Measurements from ENCODE around the gene DOCK4. TPM values are rescaled to one million over a fixed set of nuclear protein-coding genes. Genes with fewer than 3 reads are reported as not detected.
A peak's percentile ranks its signal among the peaks of the same experiment; 100 is the strongest.

Gene DOCK4
- total RNA-seq, 1 donor from 2014 or later: 32.2 TPM

- no peaks in the 10 kb centered on the region for H3K27me3 ChIP-seq (ENCODE audit: insufficient read depth, low read length)
- no peak for FAIRE-seq
These were observed 100.3 kb downstream of the DOCK4 start for GRCh38 chr7:112105584-112106530.

GRCh38 chr7:112104120-112104519 lies 102.1 kb downstream of the DOCK4 start:
- no peak for FAIRE-seq
- Mint-ChIP-seq H3K4me3 (ENCODE audit: unreplicated experiment) (no peak overlapping the region), H3K36me3 (ENCODE audit: low read depth, unreplicated experiment) (peaks cover 3% of the 10 kb centered on the region), H3K27me3 (ENCODE audit: low read depth, unreplicated experiment) (no peaks in the 10 kb centered on the region), H3K27ac (ENCODE audit: unreplicated experiment) (no peak overlapping the region), H3K9me3 (ENCODE audit: unreplicated experiment) (no peaks in the 10 kb centered on the region), H3K4me1 (ENCODE audit: low read depth, unreplicated experiment) (peaks cover 29% of the 10 kb centered on the region)
- Histone ChIP-seq H3K79me2 (ENCODE audit: insufficient read depth, low read length) (peaks cover 3% of the 10 kb centered on the region), H3K9me3 (ENCODE audit: insufficient read depth, low read depth, low read length) (no peaks in the 10 kb centered on the region), H3K4me1 (ENCODE audit: insufficient read depth, low read length) (no peaks in the 10 kb centered on the region), H3K4me2 (ENCODE audit: low read length) (no peak overlapping the region), H3K9ac (ENCODE audit: low read length) (no peak overlapping the region), H4K20me1 (ENCODE audit: insufficient read depth, low read length) (no peaks in the 10 kb centered on the region), H3K27me3 (ENCODE audit: insufficient read depth, low read length) (no peaks in the 10 kb centered on the region), H3K4me3 (ENCODE audit: insufficient read depth, low read depth, low read length) (no peak overlapping the region), H2AFZ (ENCODE audit: low read depth, low read length) (no peak overlapping the region), H3K36me3 (ENCODE audit: insufficient read depth, low read length) (no peaks in the 10 kb centered on the region), H3K27ac (ENCODE audit: low read depth, low read length) (no peak overlapping the region)
- TF ChIP-seq CTCF (IDR thresholded peaks at IDR 0.05; ENCODE audit: insufficient read depth, low read depth, low read length) (no peak), EZH2 (IDR thresholded peaks at IDR 0.05; ENCODE audit: insufficient read depth, low read length) (no peak)
- no peak for DNase-seq (ENCODE audit: low read depth)

More at GRCh38 chr7:112105584-112106530, 100.3 kb downstream of the DOCK4 start:
- Mint-ChIP-seq H3K4me3 (ENCODE audit: unreplicated experiment) (no peak overlapping the region), H3K27me3 (ENCODE audit: low read depth, unreplicated experiment) (no peaks in the 10 kb centered on the region), H3K36me3 (ENCODE audit: low read depth, unreplicated experiment) (peaks cover 3% of the 10 kb centered on the region), H3K9me3 (ENCODE audit: unreplicated experiment) (no peaks in the 10 kb centered on the region), H3K4me1 (ENCODE audit: low read depth, unreplicated experiment) (peaks cover 29% of the 10 kb centered on the region), H3K27ac (ENCODE audit: unreplicated experiment) (no peak overlapping the region)
- H4K20me1 ChIP-seq (ENCODE audit: insufficient read depth, low read length): no peaks in the 10 kb centered on the region
- H3K4me2 ChIP-seq (ENCODE audit: low read length): no peak overlapping the region
- H3K36me3 ChIP-seq (ENCODE audit: insufficient read depth, low read length): no peaks in the 10 kb centered on the region
- H3K27ac ChIP-seq (ENCODE audit: low read depth, low read length): no peak overlapping the region
- no peaks in the 10 kb centered on the region for H3K4me1 ChIP-seq (ENCODE audit: insufficient read depth, low read length)
- H3K9ac ChIP-seq (ENCODE audit: low read length): no peak overlapping the region
- H3K9me3 ChIP-seq (ENCODE audit: insufficient read depth, low read depth, low read length): no peaks in the 10 kb centered on the region
- H3K79me2 ChIP-seq (ENCODE audit: insufficient read depth, low read length): peaks cover 3% of the 10 kb centered on the region
- no peak overlapping the region for H2AFZ ChIP-seq (ENCODE audit: low read depth, low read length)
- TF ChIP-seq CTCF (IDR thresholded peaks at IDR 0.05; ENCODE audit: insufficient read depth, low read depth, low read length): no peak
- no peak for TF ChIP-seq EZH2 (IDR thresholded peaks at IDR 0.05; ENCODE audit: insufficient read depth, low read length)
- DNase-seq (ENCODE audit: low read depth): no peak
- H3K4me3 ChIP-seq (ENCODE audit: insufficient read depth, low read depth, low read length): no peak overlapping the region

GRCh38 chr7:112103246-112103645 lies 103.0 kb downstream of the DOCK4 start:
- Histone ChIP-seq H3K9me3 (ENCODE audit: insufficient read depth, low read depth, low read length) (no peaks in the 10 kb centered on the region), H3K4me1 (ENCODE audit: insufficient read depth, low read length) (no peaks in the 10 kb centered on the region), H2AFZ (ENCODE audit: low read depth, low read length) (no peak overlapping the region), H3K9ac (ENCODE audit: low read length) (no peak overlapping the region), H3K4me3 (ENCODE audit: insufficient read depth, low read depth, low read length) (no peak overlapping the region), H3K36me3 (ENCODE audit: insufficient read depth, low read length) (no peaks in the 10 kb centered on the region), H4K20me1 (ENCODE audit: insufficient read depth, low read length) (no peaks in the 10 kb centered on the region), H3K4me2 (ENCODE audit: low read length) (no peak overlapping the region), H3K27ac (ENCODE audit: low read depth, low read length) (no peak overlapping the region), H3K79me2 (ENCODE audit: insufficient read depth, low read length) (peaks cover 3% of the 10 kb centered on the region), H3K27me3 (ENCODE audit: insufficient read depth, low read length) (no peaks in the 10 kb centered on the region)
- Mint-ChIP-seq H3K4me1 (ENCODE audit: low read depth, unreplicated experiment) (peaks cover 29% of the 10 kb centered on the region), H3K4me3 (ENCODE audit: unreplicated experiment) (no peak overlapping the region), H3K9me3 (ENCODE audit: unreplicated experiment) (no peaks in the 10 kb centered on the region), H3K27me3 (ENCODE audit: low read depth, unreplicated experiment) (no peaks in the 10 kb centered on the region), H3K27ac (ENCODE audit: unreplicated experiment) (no peak overlapping the region), H3K36me3 (ENCODE audit: low read depth, unreplicated experiment) (peaks cover 3% of the 10 kb centered on the region)
- FAIRE-seq (no peak), DNase-seq (ENCODE audit: low read depth) (peak; percentile 44)
- no peak for TF ChIP-seq EZH2 (IDR thresholded peaks at IDR 0.05; ENCODE audit: insufficient read depth, low read length)
- TF ChIP-seq CTCF (IDR thresholded peaks at IDR 0.05; ENCODE audit: insufficient read depth, low read depth, low read length): no peak
